Measurements from ENCODE around the gene MYO1F. TPM values are rescaled to one million over a fixed set of nuclear protein-coding genes. Genes with fewer than 3 reads are reported as not detected.

MYO1F gene
- total RNA-seq, 2 experiments from 2014 or later, result 66.7 to 67.4 TPM

DNA sequence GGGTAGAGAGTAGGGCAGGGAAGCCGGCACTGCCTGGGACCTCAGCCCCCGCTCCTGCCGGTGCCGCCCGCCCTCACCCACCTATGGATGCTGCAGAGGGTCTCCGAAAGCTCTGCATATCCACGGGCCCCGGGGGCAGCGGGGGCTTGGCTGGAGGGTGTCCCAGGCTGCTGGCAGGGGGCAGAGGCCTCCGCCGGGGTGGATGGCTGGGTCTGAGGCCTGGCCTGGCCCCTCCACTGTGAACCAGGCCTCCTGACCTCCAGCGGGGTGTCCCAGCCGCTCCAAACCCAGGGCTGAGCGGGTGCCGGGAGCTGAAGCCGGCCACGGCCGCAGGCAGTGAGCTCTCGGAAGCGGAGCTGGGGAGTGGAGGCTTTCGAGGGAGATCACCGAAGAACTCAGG, 78.9 kb downstream of the MYO1F start:
- H3K27ac ChIP-seq (ENCODE audit: low read depth in 1 of 2, low read length in 2 of 2), result no peak overlapping the region
- no peaks in the 10 kb centered on the region for H3K27me3 ChIP-seq (ENCODE audit: control insufficient read depth in 1 of 2, insufficient read depth in 2 of 2, low read length in 2 of 2)
- no peaks in the 10 kb centered on the region for H3K9me3 ChIP-seq (ENCODE audit: control insufficient read depth in 1 of 2, insufficient read depth in 1 of 2, low read length in 2 of 2)
- CTCF ChIA-PET, result no interaction called here
- TF ChIP-seq, protein P1, sequence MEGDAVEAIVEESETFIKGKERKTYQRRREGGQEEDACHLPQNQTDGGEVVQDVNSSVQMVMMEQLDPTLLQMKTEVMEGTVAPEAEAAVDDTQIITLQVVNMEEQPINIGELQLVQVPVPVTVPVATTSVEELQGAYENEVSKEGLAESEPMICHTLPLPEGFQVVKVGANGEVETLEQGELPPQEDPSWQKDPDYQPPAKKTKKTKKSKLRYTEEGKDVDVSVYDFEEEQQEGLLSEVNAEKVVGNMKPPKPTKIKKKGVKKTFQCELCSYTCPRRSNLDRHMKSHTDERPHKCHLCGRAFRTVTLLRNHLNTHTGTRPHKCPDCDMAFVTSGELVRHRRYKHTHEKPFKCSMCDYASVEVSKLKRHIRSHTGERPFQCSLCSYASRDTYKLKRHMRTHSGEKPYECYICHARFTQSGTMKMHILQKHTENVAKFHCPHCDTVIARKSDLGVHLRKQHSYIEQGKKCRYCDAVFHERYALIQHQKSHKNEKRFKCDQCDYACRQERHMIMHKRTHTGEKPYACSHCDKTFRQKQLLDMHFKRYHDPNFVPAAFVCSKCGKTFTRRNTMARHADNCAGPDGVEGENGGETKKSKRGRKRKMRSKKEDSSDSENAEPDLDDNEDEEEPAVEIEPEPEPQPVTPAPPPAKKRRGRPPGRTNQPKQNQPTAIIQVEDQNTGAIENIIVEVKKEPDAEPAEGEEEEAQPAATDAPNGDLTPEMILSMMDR (IDR thresholded peaks at IDR 0.05), result no peak
- Mint-ChIP-seq H3K4me3 (no peak overlapping the region), H3K36me3 (ENCODE audit: low read depth) (no peaks in the 10 kb centered on the region), H3K27me3 (no peaks in the 10 kb centered on the region), H3K4me1 (ENCODE audit: low read depth) (peaks cover 28% of the 10 kb centered on the region), H3K9me3 (no peaks in the 10 kb centered on the region), H3K27ac (no peak overlapping the region)
- H3K4me1 ChIP-seq (ENCODE audit: insufficient read depth, low read length), result peaks cover 31% of the 10 kb centered on the region
- no peaks in the 10 kb centered on the region for H3K36me3 ChIP-seq (ENCODE audit: insufficient read depth, low read length)
- DNase-seq (no peak), ATAC-seq (ENCODE audit: poor library complexity) (no peak)
- H3K4me3 ChIP-seq (ENCODE audit: low read length), result no peak overlapping the region
- POLR2A ChIA-PET, result interaction anchor here (1.0 kb wide), 1 partner anchor 19 kb away, joined by 3 read pairs; no protein-coding TSS in a partner anchor
- intact Hi-C loops (cut with DNase I, micrococcal nuclease), result no loop called here

GRCh38 chr19:8494158-8494557, 83.1 kb downstream of the MYO1F start:
- DNase-seq, result peak in 2 of 14 experiments; percentile 24 to 35
- peak overlapping the region in 1 of 2 donors; percentile 10 for H3K27ac ChIP-seq (ENCODE audit: low read depth in 1 of 2, low read length in 2 of 2)

DNA sequence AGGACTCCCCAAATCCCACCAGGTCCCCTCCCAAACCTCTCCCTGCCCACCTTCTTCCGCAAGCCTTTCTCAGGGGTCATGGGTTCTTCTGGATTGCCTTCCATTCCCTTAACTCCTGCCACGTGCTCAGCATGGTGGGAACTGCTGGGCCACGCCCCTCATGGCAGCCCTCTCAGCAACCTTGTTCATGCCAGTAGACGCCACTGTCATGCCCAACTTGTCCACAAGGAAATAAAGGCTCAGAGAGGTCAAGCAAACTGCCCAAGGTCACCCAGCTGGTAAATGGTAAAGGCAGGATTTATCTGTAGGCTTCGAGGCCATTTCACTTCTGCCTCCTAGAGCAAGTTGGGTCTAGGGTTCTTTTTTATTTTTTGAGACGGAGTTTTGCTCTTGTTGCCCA, 85.7 kb downstream of the MYO1F start:
- Mint-ChIP-seq H3K27me3 (no peaks in the 10 kb centered on the region), H3K9me3 (no peaks in the 10 kb centered on the region), H3K36me3 (ENCODE audit: low read depth) (peaks cover 35% of the 10 kb centered on the region), H3K4me1 (ENCODE audit: low read depth) (peaks cover 40% of the 10 kb centered on the region), H3K4me3 (no peak overlapping the region), H3K27ac (no peak overlapping the region)
- Histone ChIP-seq H3K4me3 (ENCODE audit: low read length) (no peak overlapping the region), H3K9me3 (ENCODE audit: control insufficient read depth in 1 of 2, insufficient read depth in 1 of 2, low read length in 2 of 2) (no peaks in the 10 kb centered on the region), H3K27me3 (ENCODE audit: control insufficient read depth in 1 of 2, insufficient read depth in 2 of 2, low read length in 2 of 2) (no peaks in the 10 kb centered on the region), H3K36me3 (ENCODE audit: insufficient read depth, low read length) (peaks cover 30% of the 10 kb centered on the region), H3K27ac (ENCODE audit: low read depth in 1 of 2, low read length in 2 of 2) (no peak overlapping the region), H3K4me1 (ENCODE audit: insufficient read depth, low read length) (peaks cover 33% of the 10 kb centered on the region)
- TF ChIP-seq, protein P1 (IDR thresholded peaks at IDR 0.05), result no peak
- intact Hi-C loops (cut with DNase I, micrococcal nuclease), result no loop called here
- no peak for DNase-seq
- POLR2A ChIA-PET, result no interaction called here
- no peak for ATAC-seq (ENCODE audit: poor library complexity)
- CTCF ChIA-PET, result no interaction called here

More at GRCh38 chr19:8494158-8494557, 83.1 kb downstream of the MYO1F start:
- Mint-ChIP-seq H3K36me3 (ENCODE audit: low read depth) (peaks cover 9% of the 10 kb centered on the region), H3K27ac (peak overlapping the region; percentile 79), H3K4me3 (no peak overlapping the region), H3K9me3 (no peaks in the 10 kb centered on the region), H3K4me1 (ENCODE audit: low read depth) (peaks cover 16% of the 10 kb centered on the region), H3K27me3 (no peaks in the 10 kb centered on the region)
- Histone ChIP-seq H3K9me3 (ENCODE audit: control insufficient read depth in 1 of 2, insufficient read depth in 1 of 2, low read length in 2 of 2) (no peaks in the 10 kb centered on the region), H3K36me3 (ENCODE audit: insufficient read depth, low read length) (peaks cover 7% of the 10 kb centered on the region), H3K4me1 (ENCODE audit: insufficient read depth, low read length) (peaks cover 17% of the 10 kb centered on the region), H3K27me3 (ENCODE audit: control insufficient read depth in 1 of 2, insufficient read depth in 2 of 2, low read length in 2 of 2) (no peaks in the 10 kb centered on the region), H3K4me3 (ENCODE audit: low read length) (no peak overlapping the region)
- ATAC-seq (ENCODE audit: poor library complexity), result peak; percentile 47
- TF ChIP-seq, protein P1 (IDR thresholded peaks at IDR 0.05), result no peak
- CTCF ChIA-PET, result interaction anchor here (0.8 to 1.7 kb wide), 3 partner anchors 11 to 87 kb away, joined by 3 to 7 read pairs (median 5); no protein-coding TSS in a partner anchor
- intact Hi-C loops (cut with DNase I, micrococcal nuclease), result no loop called here
- POLR2A ChIA-PET, result interaction anchor here (0.8 to 4.0 kb wide), 8 partner anchors 12 to 104 kb away, joined by 3 to 18 read pairs (median 4); partner anchors contain the start of genes HNRNPM and ZNF414
